Uterus (tissue), 2 donors: ENCODE data around the gene USP7.

Experiments used
- CTCF ChIP-seq, 4 experiments: fragments of 200-600 bp in 2 of 4; fragments of 450-650 bp in 2 of 4; sonication (generic) in 2 of 4; IDR thresholded peaks; one replicate each; pipeline ENCODE4 v1.5.1; 2016 to 2019; ENCODE audit warnings: antibody characterized with exemption in 4 of 4, mild to moderate bottlenecking in 2 of 4, moderate library complexity in 1 of 4
- POLR2A ChIP-seq, 2 donors: fragments of 450-650 bp; IDR thresholded peaks; one replicate each; pipeline ENCODE4 v1.6.1; 2016; ENCODE audit warnings: antibody characterized with exemption in 2 of 2, mild to moderate bottlenecking in 1 of 2, moderate library complexity in 1 of 2

- TF ChIP-seq CTCF (IDR thresholded peaks at IDR 0.05) (no peak), POLR2A (IDR thresholded peaks at IDR 0.05) (no peak)
Measured at GRCh38 chr16:8885674-8886592, 77.8 kb downstream of the USP7 start.
